Fibroblast of villous mesenchyme (primary cell): Measurements from ENCODE around the gene KRT39. TPM values are rescaled to one million over a fixed set of nuclear protein-coding genes. Genes with fewer than 3 reads are reported as not detected.

Experiments used
- DNase-seq: peaks from one replicate; pipeline ENCODE4 v3.0.0-alpha.2; 2010; ENCODE audit warnings: low read depth
- H3K4me3 ChIP-seq: 2 replicates; pipeline ENCODE4 v1.5.1; 2011; ENCODE audit warnings: low read depth, mild to moderate bottlenecking, low read length
- CTCF ChIP-seq: IDR thresholded peaks from 2 replicates; pipeline ENCODE4 v1.5.1; 2012; ENCODE audit warnings: low read depth, mild to moderate bottlenecking, low read length; ENCODE audit not compliant: insufficient read depth
- total RNA-seq: library from RNA; depleted of rRNA; stranded (reverse); fragments of >200 nt; gene quantifications from 2 replicates; pipeline ENCODE4 v1.2.3, GENCODE V29; 2012

Gene KRT39
- total RNA-seq, 1 donor, result not detected

GRCh38 chr17:40937384-40937819 lies 29.3 kb downstream of the KRT39 start, which contains the start of gene KRT23:
KRT23 (minus strand) TSS chr17:40937646; CDS start chr17:40936603, 1,043 bp downstream.
- no peak within 1 kb of the TSS for H3K4me3 ChIP-seq
- no peak for DNase-seq
- TF ChIP-seq CTCF, result no peak

GRCh38 chr17:40936976-40937375 lies 29.8 kb downstream of the KRT39 start:
- no peak for DNase-seq
- TF ChIP-seq CTCF, result no peak
- no peak overlapping the region for H3K4me3 ChIP-seq

GRCh38 chr17:40936437-40936971 lies 30.2 kb downstream of the KRT39 start:
- H3K4me3 ChIP-seq, result no peak overlapping the region
- no peak for DNase-seq
- no peak for TF ChIP-seq CTCF

- DNase-seq, result peak; percentile 62
- TF ChIP-seq CTCF, result no peak
- no peak overlapping the region for H3K4me3 ChIP-seq
Observed at GRCh38 chr17:40935624-40936023, 31.1 kb downstream of the KRT39 start.

GRCh38 chr17:40932608-40933007 lies 34.1 kb downstream of the KRT39 start:
- DNase-seq, result no peak
- no peak for TF ChIP-seq CTCF
- H3K4me3 ChIP-seq, result no peak overlapping the region

- no peak for DNase-seq
- TF ChIP-seq CTCF, result no peak
- no peak overlapping the region for H3K4me3 ChIP-seq
Observed at GRCh38 chr17:40931311-40931710, 35.4 kb downstream of the KRT39 start.

GRCh38 chr17:40926341-40926740 lies 40.4 kb downstream of the KRT39 start:
- TF ChIP-seq CTCF, result no peak
- H3K4me3 ChIP-seq, result no peak overlapping the region

More at GRCh38 chr17:40926341-40926740, 40.4 kb downstream of the KRT39 start:
- DNase-seq, result no peak
